HG02623 (cell line): ENCODE measurements around the gene CTCFL.

Source experiments
- ATAC-seq: cut with Tn5 transposase; IDR thresholded peaks from one replicate; pipeline ENCODE4 v1.9.1; 2021; ENCODE audit warnings: moderate library complexity; ENCODE audit not compliant: unreplicated experiment

Gene CTCFL

GRCh38 chr20:57560554-57561355, 35.8 kb upstream of the CTCFL start, which contains the start of gene PCK1:
TSS of gene PCK1 (plus strand) at chr20:57561110. CDS start at chr20:57561412, 302 bp downstream.
- ATAC-seq, result no peak

- no peak for ATAC-seq
Observed at GRCh38 chr20:57559658-57560553, 35.0 kb upstream of the CTCFL start.

GRCh38 chr20:57559289-57559634, 34.3 kb upstream of the CTCFL start:
- no peak for ATAC-seq

GRCh38 chr20:57558614-57559288, 33.8 kb upstream of the CTCFL start:
- ATAC-seq, result no peak

- ATAC-seq, result no peak
Observed at GRCh38 chr20:57557926-57558613, 33.1 kb upstream of the CTCFL start.

GRCh38 chr20:57556980-57557274, 32.0 kb upstream of the CTCFL start:
- ATAC-seq, result no peak

GRCh38 chr20:57555457-57556184, 30.7 kb upstream of the CTCFL start:
- no peak for ATAC-seq

GRCh38 chr20:57553376-57554018, 28.6 kb upstream of the CTCFL start:
- ATAC-seq, result no peak

- ATAC-seq, result no peak
Observed at GRCh38 chr20:57552471-57552870, 27.5 kb upstream of the CTCFL start.

- ATAC-seq, result no peak
Observed at GRCh38 chr20:57548177-57549058, 23.5 kb upstream of the CTCFL start.

GRCh38 chr20:57546956-57547649, 22.2 kb upstream of the CTCFL start:
- no peak for ATAC-seq

- no peak for ATAC-seq
Observed at GRCh38 chr20:57545927-57546662, 21.2 kb upstream of the CTCFL start.

- ATAC-seq, result no peak
Observed at GRCh38 chr20:57544838-57545564, 20.1 kb upstream of the CTCFL start.

GRCh38 chr20:57543754-57544153, 18.8 kb upstream of the CTCFL start:
- ATAC-seq, result no peak

- ATAC-seq, result no peak
Observed at GRCh38 chr20:57540890-57541580, 16.1 kb upstream of the CTCFL start.

- ATAC-seq, result no peak
Observed at GRCh38 chr20:57539889-57540288, 14.9 kb upstream of the CTCFL start.
